ENCODE data around the gene PIK3R3.

The PIK3R3 gene

DNA sequence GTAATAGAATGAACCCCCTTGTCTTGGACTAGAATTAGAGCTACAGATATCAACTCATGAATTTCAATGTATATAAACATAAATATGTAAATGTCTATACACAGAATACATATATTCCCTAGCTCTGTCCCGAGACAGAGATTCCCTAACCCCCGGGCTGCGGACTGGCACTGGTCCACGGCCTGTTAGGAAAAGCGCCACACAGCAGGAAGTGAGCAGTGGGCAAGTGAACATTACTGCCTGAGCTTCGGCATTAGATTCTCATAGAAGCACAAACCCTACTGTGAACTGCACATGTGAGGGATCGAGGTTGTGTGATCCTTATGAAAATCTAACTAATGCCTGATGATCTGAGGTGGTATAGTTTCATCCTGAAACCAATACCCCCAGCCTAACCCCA lies 51.2 kb downstream of the PIK3R3 start:
- TF ChIP-seq CREB1 (IDR thresholded peaks at IDR 0.05; ENCODE audit: low read depth) (no peak), NFIC (IDR thresholded peaks at IDR 0.05) (peak; percentile 32), RAD21 (IDR thresholded peaks at IDR 0.05; ENCODE audit: low read depth) (no peak), CEBPB (IDR thresholded peaks at IDR 0.05) (no peak)

DNA sequence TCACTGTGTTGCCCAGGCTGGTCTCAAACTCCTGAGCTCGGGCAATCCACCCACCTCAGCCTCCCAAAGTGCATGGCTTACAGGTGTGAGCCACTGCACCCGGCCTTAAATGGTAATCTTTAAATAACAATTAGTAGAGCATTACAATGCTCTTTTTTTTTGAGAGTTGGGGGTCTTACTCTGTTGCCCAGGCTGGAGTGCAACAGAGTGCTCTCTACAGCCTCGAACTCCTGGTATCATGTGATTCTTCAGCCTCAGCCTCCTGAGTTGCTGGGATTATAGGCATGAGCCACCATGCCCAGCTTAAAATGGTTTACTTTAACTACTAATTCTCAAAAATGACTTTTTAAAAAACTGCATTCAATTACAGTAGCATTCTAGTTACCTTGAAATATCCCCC lies 52.2 kb downstream of the PIK3R3 start:
- TF ChIP-seq NFIC (IDR thresholded peaks at IDR 0.05): no peak
- TF ChIP-seq, protein P1, sequence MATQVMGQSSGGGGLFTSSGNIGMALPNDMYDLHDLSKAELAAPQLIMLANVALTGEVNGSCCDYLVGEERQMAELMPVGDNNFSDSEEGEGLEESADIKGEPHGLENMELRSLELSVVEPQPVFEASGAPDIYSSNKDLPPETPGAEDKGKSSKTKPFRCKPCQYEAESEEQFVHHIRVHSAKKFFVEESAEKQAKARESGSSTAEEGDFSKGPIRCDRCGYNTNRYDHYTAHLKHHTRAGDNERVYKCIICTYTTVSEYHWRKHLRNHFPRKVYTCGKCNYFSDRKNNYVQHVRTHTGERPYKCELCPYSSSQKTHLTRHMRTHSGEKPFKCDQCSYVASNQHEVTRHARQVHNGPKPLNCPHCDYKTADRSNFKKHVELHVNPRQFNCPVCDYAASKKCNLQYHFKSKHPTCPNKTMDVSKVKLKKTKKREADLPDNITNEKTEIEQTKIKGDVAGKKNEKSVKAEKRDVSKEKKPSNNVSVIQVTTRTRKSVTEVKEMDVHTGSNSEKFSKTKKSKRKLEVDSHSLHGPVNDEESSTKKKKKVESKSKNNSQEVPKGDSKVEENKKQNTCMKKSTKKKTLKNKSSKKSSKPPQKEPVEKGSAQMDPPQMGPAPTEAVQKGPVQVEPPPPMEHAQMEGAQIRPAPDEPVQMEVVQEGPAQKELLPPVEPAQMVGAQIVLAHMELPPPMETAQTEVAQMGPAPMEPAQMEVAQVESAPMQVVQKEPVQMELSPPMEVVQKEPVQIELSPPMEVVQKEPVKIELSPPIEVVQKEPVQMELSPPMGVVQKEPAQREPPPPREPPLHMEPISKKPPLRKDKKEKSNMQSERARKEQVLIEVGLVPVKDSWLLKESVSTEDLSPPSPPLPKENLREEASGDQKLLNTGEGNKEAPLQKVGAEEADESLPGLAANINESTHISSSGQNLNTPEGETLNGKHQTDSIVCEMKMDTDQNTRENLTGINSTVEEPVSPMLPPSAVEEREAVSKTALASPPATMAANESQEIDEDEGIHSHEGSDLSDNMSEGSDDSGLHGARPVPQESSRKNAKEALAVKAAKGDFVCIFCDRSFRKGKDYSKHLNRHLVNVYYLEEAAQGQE (IDR thresholded peaks at IDR 0.05; ENCODE audit: low read depth): no peak
- TF ChIP-seq CREB1 (IDR thresholded peaks at IDR 0.05; ENCODE audit: low read depth): no peak
- TF ChIP-seq ZBTB7A (IDR thresholded peaks at IDR 0.05; ENCODE audit: low read depth): no peak
- TF ChIP-seq, protein P2, sequence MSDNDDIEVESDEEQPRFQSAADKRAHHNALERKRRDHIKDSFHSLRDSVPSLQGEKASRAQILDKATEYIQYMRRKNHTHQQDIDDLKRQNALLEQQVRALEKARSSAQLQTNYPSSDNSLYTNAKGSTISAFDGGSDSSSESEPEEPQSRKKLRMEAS (IDR thresholded peaks at IDR 0.05): no peak
- TF ChIP-seq RAD21 (IDR thresholded peaks at IDR 0.05; ENCODE audit: low read depth): no peak
- no peak for TF ChIP-seq EGR1 (IDR thresholded peaks at IDR 0.05)
- TF ChIP-seq TAF1 (IDR thresholded peaks at IDR 0.05; ENCODE audit: low read depth): no peak
- no peak for TF ChIP-seq YY1 (IDR thresholded peaks at IDR 0.05; ENCODE audit: low read depth)
- no peak for TF ChIP-seq TEAD4 (IDR thresholded peaks at IDR 0.05)
- TF ChIP-seq TCF12 (IDR thresholded peaks at IDR 0.05; ENCODE audit: low read depth): no peak
- TF ChIP-seq, protein P3, sequence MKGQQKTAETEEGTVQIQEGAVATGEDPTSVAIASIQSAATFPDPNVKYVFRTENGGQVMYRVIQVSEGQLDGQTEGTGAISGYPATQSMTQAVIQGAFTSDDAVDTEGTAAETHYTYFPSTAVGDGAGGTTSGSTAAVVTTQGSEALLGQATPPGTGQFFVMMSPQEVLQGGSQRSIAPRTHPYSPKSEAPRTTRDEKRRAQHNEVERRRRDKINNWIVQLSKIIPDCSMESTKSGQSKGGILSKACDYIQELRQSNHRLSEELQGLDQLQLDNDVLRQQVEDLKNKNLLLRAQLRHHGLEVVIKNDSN (IDR thresholded peaks at IDR 0.05): no peak
- TF ChIP-seq FOXM1 (IDR thresholded peaks at IDR 0.05; ENCODE audit: borderline replicate concordance, low read depth): no peak
- TF ChIP-seq EP300 (IDR thresholded peaks at IDR 0.05; ENCODE audit: borderline replicate concordance): no peak
- TF ChIP-seq CEBPB (IDR thresholded peaks at IDR 0.05): no peak

DNA sequence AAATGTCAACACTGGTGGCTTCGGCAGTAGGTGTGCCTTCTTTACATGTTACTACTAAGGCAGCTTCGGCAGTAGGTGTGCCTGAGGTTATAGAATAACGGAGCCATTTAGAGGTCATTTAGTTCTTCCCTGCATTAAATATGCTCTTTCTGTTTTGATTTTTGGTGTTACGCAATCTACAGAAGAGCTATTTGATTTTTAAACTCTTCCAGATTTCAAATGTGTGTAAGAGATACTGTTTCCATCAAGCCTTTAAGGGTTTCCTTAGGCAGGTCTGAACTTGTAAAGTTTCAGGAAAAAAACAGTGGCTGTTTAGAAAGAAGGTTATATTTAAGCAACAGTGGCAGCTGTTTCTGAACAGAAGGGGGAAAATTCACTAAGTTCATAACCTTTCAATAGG lies 54.8 kb downstream of the PIK3R3 start:
- TF ChIP-seq CEBPB (IDR thresholded peaks at IDR 0.05): peak; percentile 81
- no peak for TF ChIP-seq CREB1 (IDR thresholded peaks at IDR 0.05; ENCODE audit: low read depth)

DNA sequence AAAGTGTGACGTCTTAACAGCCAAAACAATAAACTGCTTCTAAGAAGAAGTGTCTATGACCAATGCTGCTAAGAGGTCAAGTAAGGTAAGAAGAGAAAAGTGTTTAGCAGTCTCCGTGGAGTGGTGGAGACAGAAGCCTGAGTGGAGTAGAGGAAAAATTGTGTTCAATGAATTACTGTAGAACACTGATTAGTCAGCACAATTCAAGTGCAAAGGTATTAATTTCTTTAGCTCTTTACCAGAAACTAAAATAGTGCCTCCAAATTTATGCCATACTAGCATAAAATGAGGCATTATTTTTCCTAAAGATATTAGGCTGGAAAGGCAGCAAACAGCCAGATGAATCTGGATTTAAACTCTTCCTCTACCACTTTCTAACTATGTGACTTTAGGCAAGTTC lies 56.1 kb downstream of the PIK3R3 start:
- TF ChIP-seq, protein P3 (IDR thresholded peaks at IDR 0.05): no peak
- TF ChIP-seq ZBTB7A (IDR thresholded peaks at IDR 0.05; ENCODE audit: low read depth): no peak
- no peak for TF ChIP-seq FOXM1 (IDR thresholded peaks at IDR 0.05; ENCODE audit: borderline replicate concordance, low read depth)
- TF ChIP-seq, protein P2 (IDR thresholded peaks at IDR 0.05): no peak
- no peak for TF ChIP-seq CREB1 (IDR thresholded peaks at IDR 0.05; ENCODE audit: low read depth)
- no peak for TF ChIP-seq CEBPB (IDR thresholded peaks at IDR 0.05)

DNA sequence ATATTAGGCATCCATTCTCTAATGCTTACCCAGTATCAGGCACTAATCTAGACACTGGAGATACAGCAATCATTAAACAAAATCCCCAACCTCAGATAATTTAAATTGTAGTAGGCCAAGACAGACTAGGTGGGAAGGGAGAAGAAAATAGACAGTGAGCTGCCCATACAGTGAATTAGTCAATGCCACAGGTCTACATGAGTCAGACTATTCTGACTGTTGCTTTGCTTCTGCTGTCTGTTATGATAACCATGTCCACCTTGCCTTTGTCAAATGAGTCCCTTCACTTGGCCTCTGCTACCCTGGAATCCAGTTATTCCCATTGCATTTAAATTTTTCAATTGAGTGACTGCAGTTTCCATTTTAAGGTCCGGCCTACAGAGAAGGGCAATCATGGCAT lies 59.5 kb downstream of the PIK3R3 start:
- TF ChIP-seq FOXM1 (IDR thresholded peaks at IDR 0.05; ENCODE audit: borderline replicate concordance, low read depth) (no peak), YY1 (IDR thresholded peaks at IDR 0.05; ENCODE audit: low read depth) (no peak), CEBPB (IDR thresholded peaks at IDR 0.05) (no peak), ZBTB7A (IDR thresholded peaks at IDR 0.05; ENCODE audit: low read depth) (no peak), CREB1 (IDR thresholded peaks at IDR 0.05; ENCODE audit: low read depth) (no peak), EGR1 (IDR thresholded peaks at IDR 0.05) (no peak), RAD21 (IDR thresholded peaks at IDR 0.05; ENCODE audit: low read depth) (no peak), TEAD4 (IDR thresholded peaks at IDR 0.05) (no peak), TAF1 (IDR thresholded peaks at IDR 0.05; ENCODE audit: low read depth) (no peak), NFIC (IDR thresholded peaks at IDR 0.05) (no peak), EP300 (IDR thresholded peaks at IDR 0.05; ENCODE audit: borderline replicate concordance) (no peak), TCF12 (IDR thresholded peaks at IDR 0.05; ENCODE audit: low read depth) (no peak)
- TF ChIP-seq, protein P2 (IDR thresholded peaks at IDR 0.05): no peak
- TF ChIP-seq, protein P1 (IDR thresholded peaks at IDR 0.05; ENCODE audit: low read depth): no peak
- TF ChIP-seq, protein P3 (IDR thresholded peaks at IDR 0.05): no peak

Data from Ishikawa (cell line).